ENCODE measurements around the gene SLC25A51.

GRCh38 chr9:37870081-37870798 is 33.7 kb downstream of the SLC25A51 start:
- TF ChIP-seq CTCF (IDR thresholded peaks at IDR 0.05; ENCODE audit: low read length) (no peak), EZH2 (optimal IDR thresholded peaks at IDR 0.05; ENCODE audit: low read depth, low read length) (no peak), EZH2phosphoT487 (IDR thresholded peaks at IDR 0.05; ENCODE audit: low read length) (no peak)
